Measurements from ENCODE around the gene ARMH4.

DNA sequence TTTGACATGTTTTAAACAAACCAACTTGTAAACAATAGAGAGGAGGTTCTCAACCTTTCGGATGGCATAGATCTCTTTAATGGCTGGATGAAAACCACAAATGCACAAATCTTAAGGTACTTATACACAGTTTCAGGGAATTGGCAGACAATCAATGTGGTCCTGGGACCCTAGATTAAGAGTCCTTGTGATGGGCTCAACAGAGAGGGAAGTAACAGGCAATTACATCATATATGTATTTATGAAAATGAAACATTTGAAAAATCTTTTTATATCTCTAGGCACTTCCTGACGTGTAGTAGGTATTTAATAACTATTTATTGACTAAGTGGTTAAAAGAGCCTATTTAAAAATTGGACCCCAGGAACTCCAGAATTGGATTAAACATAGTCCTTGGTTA lies 48.8 kb upstream of the ARMH4 start:
- TF ChIP-seq, protein P1, sequence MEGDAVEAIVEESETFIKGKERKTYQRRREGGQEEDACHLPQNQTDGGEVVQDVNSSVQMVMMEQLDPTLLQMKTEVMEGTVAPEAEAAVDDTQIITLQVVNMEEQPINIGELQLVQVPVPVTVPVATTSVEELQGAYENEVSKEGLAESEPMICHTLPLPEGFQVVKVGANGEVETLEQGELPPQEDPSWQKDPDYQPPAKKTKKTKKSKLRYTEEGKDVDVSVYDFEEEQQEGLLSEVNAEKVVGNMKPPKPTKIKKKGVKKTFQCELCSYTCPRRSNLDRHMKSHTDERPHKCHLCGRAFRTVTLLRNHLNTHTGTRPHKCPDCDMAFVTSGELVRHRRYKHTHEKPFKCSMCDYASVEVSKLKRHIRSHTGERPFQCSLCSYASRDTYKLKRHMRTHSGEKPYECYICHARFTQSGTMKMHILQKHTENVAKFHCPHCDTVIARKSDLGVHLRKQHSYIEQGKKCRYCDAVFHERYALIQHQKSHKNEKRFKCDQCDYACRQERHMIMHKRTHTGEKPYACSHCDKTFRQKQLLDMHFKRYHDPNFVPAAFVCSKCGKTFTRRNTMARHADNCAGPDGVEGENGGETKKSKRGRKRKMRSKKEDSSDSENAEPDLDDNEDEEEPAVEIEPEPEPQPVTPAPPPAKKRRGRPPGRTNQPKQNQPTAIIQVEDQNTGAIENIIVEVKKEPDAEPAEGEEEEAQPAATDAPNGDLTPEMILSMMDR (IDR thresholded peaks at IDR 0.05), result no peak
- TF ChIP-seq POLR2A (IDR thresholded peaks at IDR 0.05), result no peak

Data from esophagus squamous epithelium (tissue), 4 donors.